Mesodermal cell (in vitro differentiated cells): ENCODE results near the gene RFX1. TPM values are rescaled to one million over a fixed set of nuclear protein-coding genes. Genes with fewer than 3 reads are reported as not detected.
A peak's percentile ranks its signal among the peaks of the same experiment; 100 is the strongest.
"Not testable (repeated sequence)": the region's sequence is repeated elsewhere in the genome, so short reads cannot be mapped to it uniquely, and the experiment has no call there.

Experiments
- H3K27ac ChIP-seq: 2 replicates; pipeline ENCODE4 v1.7.0; 2013; ENCODE audit warnings: mild to moderate bottlenecking, low read depth, low read length, moderate library complexity; ENCODE audit not compliant: severe bottlenecking
- H3K36me3 ChIP-seq: 2 replicates; pipeline ENCODE4 v1.7.1; 2013; ENCODE audit warnings: mild to moderate bottlenecking, low read length, moderate library complexity; ENCODE audit not compliant: control insufficient read depth, insufficient read depth
- H3K4me1 ChIP-seq: one replicate; pipeline ENCODE4 v1.7.1; 2013; ENCODE audit warnings: mild to moderate bottlenecking, low read length; ENCODE audit not compliant: insufficient read depth, control insufficient read depth, poor library complexity, severe bottlenecking
- H3K4me3 ChIP-seq: 2 replicates; pipeline ENCODE4 v1.7.0; 2013; ENCODE audit warnings: low read length, control low read depth, mild to moderate bottlenecking; ENCODE audit not compliant: insufficient read depth, poor library complexity, severe bottlenecking; ENCODE audit errors: extremely low read depth
- H3K9me3 ChIP-seq: 2 replicates; pipeline ENCODE4 v1.7.1; 2013; ENCODE audit warnings: mild to moderate bottlenecking, low read length, moderate library complexity; ENCODE audit not compliant: control insufficient read depth
- WGBS, 2 experiments: methylation state at CpG; one replicate each; pipeline ENCODE4 v1.1.5; 2013; ENCODE audit warnings: missing lambda C conversion rate in 2 of 2; ENCODE audit not compliant: insufficient coverage in 2 of 2; 5-methylcytosine and 5-hydroxymethylcytosine counted together
- polyA plus RNA-seq, 2 experiments: library from polyadenylated mRNA; stranded (reverse); fragments of 50-300 nt; gene quantifications; one replicate each; pipeline ENCODE4 v1.2.3, GENCODE V29; 2013

RFX1 gene
- 12.8 TPM for polyA plus RNA-seq (2013, experiment 1 of 2)
- polyA plus RNA-seq (2013, experiment 2 of 2): 10.3 TPM

DNA sequence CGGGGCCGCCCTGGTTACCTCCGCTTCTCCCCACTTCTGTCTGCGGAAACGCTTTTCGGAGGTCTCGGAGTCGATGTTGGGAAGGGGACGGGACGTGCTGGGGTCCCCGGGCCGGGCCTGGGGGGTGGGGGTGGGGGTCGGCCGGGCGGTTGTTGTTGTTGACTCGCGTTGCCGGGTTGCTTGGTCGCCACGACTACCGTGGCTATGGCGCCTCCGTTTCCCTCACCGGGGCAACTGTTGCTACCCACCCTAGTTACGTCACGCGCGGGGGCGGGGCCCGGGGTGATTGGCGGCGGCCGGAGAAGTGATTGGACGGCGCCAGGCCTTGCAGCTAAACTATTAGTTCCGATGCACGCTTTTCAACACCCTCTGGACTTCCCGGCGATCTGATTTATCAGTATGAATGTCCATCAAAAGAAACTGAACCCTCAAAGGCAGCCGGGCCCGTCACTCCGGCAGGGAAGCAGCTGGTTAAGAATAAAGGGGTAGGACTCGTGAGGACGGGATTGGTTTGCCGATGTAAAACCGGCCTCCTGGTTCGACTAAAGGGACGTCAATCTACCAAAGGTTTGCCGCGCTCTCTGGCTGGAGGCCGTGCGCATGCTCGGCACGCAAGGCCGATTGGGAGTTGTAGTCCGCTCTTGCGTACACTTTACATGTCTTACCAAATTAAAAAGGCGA, at the start of gene RFX1:
Gene RFX1, minus strand, starts transcription at position 236 of the 681 bp plus-strand sequence. CDS start 12,477 bp downstream, outside the sequence.
- peak within 1 kb of the TSS; percentile 100 for H3K27ac ChIP-seq
- WGBS, 2 experiments: 0% methylated on average over 36 to 42 of the region's 58 CpGs
- peak within 1 kb of the TSS; percentile 63 for H3K4me3 ChIP-seq

DNA sequence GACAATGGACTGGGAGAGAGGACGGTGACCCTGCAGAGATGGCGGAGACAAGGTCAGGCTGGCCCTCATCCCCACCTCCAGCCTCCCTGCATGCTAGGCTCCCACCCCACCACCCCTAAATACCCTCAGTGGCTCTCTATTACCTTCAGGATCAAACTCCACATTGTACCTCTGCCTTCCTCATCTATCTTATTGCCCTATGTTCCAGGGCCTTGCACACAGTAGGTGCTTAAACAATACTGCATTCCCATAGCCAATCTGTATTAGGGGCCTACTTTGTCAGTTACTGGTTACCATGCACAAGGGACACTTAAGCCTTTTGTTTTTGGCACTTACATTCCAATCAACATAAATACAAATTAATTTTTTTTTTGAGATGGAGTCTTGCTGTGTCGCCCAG, 49.3 kb upstream of the RFX1 start:
- Histone ChIP-seq H3K9me3 (no peaks in the 10 kb centered on the region), H3K27ac (no peak overlapping the region), H3K4me1 (peaks cover 7% of the 10 kb centered on the region), H3K4me3 (no peak overlapping the region), H3K36me3 (peaks cover 9% of the 10 kb centered on the region)
- 88 to 89% methylated on average over 3 of the region's 3 CpGs for WGBS, 2 experiments

More for the DNA sequence above, at the start of gene RFX1:
- no peaks in the 10 kb centered on the region for H3K9me3 ChIP-seq
- no peaks in the 10 kb centered on the region for H3K4me1 ChIP-seq
- no peaks in the 10 kb centered on the region for H3K36me3 ChIP-seq

DNA sequence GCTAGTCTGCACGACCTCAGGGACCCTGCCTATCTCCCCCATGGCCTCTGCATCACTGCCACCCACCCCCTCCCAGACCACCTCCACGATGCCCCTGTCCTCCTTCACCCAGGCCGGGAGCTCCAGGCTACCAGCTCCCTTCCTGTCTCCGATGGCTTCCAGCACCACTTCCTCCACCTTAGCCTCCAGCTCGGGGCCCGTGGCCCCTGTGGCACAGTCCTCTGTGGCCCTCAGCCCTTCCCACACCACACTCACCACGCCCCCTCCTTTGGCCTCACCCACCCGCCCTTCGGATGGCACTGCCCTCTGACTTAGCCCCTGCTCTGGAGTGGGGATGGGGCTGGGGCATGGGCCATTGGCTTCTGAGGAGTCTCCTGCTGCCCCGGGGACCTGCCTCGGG, 48.6 kb upstream of the RFX1 start:
- peaks cover 7% of the 10 kb centered on the region for H3K4me1 ChIP-seq
- no peak overlapping the region for H3K4me3 ChIP-seq
- H3K9me3 ChIP-seq: no peaks in the 10 kb centered on the region
- WGBS, 2 experiments: 83 to 93% methylated on average over 7 to 9 of the region's 11 CpGs
- H3K36me3 ChIP-seq: peaks cover 9% of the 10 kb centered on the region
- no peak overlapping the region for H3K27ac ChIP-seq

DNA sequence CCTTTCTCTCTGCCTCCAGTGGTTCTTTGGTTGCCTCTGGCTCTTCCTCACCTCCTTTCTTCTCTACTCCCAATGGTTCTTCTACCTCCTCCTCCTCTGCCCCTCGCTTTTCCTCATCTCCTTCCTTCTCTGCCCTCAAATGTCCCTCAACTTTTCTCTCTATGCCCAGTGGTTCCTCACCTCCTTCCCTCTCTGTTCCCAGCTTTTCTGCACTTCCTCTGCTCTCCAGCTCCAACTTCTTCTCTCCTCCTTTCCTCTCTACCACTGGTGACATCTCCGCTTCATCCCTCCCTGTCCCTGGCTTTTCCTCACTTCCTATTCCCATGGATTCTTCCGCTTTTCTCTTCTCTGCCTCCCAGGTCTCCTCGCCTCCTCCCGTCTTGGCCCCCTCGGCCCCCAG, 48.0 kb upstream of the RFX1 start:
- Histone ChIP-seq H3K27ac (no peak overlapping the region), H3K36me3 (peaks cover 10% of the 10 kb centered on the region), H3K9me3 (no peaks in the 10 kb centered on the region), H3K4me1 (peaks cover 7% of the 10 kb centered on the region), H3K4me3 (no peak overlapping the region)
- WGBS, 2 experiments: 90 to 94% methylated on average over 6 of the region's 6 CpGs

DNA sequence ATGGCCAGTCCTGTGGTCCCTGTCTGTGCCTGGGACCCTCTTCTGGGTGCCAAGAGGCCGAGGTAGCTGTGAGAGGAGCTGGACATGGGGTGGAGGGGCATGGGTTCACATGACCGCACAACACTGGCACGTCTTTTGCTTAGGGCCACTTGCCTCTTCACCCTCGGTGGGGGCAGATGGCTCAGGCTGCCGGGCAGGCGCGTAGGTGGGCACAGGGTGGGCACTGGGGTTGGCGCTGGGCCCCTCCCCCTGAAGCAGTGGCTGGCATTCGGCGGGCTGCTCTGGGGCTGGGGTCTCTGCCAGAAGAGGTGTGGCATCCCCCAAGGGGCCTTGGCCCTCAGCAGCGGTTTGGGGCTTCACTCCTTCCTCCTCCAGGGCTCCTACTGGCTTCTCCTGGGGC, 47.4 kb upstream of the RFX1 start:
- H3K36me3 ChIP-seq: peaks cover 16% of the 10 kb centered on the region

DNA sequence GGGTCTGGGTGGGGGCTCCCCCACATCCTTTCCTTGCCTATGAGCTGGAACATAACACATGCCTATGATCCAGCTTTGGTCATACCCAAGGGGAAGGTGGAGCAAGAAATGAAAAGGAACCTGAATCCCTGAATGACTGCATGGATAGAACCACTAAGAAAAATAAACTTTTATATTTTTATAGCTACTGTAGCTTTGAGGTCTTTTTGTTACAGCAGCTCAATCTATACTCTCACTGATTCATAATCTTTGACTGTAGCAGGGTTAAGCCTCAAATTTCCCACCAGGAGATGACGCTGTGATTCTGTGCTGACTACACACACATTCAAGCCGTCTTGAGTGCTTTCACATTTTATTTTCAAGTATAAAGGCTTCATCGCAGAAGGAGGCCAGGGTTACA, 46.9 kb upstream of the RFX1 start:
- no peak overlapping the region for H3K4me3 ChIP-seq
- H3K4me1 ChIP-seq: peaks cover 4% of the 10 kb centered on the region
- H3K9me3 ChIP-seq: peaks cover 6% of the 10 kb centered on the region
- H3K36me3 ChIP-seq: peaks cover 20% of the 10 kb centered on the region
- 93 to 96% methylated on average over 2 to 3 of the region's 3 CpGs for WGBS, 2 experiments
- H3K27ac ChIP-seq: no peak overlapping the region

More for the DNA sequence above, 47.4 kb upstream of the RFX1 start:
- H3K27ac ChIP-seq: no peak overlapping the region
- WGBS, 2 experiments: 96% methylated on average over 11 of the region's 11 CpGs
- H3K9me3 ChIP-seq: peaks cover 3% of the 10 kb centered on the region
- no peak overlapping the region for H3K4me3 ChIP-seq
- H3K4me1 ChIP-seq: peaks cover 7% of the 10 kb centered on the region

DNA sequence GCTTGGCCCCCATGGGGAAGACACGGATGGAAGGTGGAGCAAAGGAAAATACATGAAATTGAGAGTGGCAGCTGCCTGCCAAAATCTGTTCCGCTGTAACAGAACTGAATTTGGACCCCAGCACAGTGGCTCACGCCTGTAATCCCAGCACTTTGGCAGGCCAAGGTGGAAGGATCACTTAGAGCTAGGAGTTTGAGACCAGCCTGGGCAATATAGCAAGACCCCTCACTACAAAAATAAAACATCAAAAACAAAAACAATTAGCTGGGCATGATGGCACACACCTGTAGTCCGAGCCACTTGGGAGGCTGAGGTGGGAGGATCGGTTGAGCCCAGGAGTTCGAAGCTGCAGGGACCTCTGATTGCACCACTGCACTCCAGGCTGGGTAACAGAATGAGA, 46.4 kb upstream of the RFX1 start:
- Histone ChIP-seq H3K4me1 (no peaks in the 10 kb centered on the region), H3K9me3 (peaks cover 6% of the 10 kb centered on the region), H3K36me3 (peaks cover 20% of the 10 kb centered on the region), H3K4me3 (no peak overlapping the region), H3K27ac (no peak overlapping the region)
- WGBS, 2 experiments: 89 to 94% methylated on average over 2 to 6 of the region's 6 CpGs

DNA sequence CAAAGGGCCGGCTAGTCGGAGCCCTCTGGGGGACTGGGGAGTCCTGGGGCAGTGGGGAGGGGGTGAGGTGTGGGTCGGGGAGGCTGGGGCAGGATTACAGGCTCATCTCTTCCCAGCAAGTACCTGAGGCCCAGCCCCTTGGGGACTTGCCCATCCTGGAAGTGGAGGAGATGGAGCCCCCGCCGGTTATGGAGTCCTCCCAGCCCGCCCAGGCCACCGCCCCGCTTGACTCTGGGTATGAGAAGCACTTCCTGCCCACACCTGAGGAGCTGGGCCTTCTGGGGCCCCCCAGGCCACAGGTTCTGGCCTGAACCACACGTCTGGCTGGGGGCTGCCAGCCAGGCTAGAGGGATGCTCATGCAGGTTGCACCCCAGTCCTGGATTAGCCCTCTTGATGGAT, 45.9 kb upstream of the RFX1 start:
- no peak overlapping the region for H3K4me3 ChIP-seq
- peaks cover 6% of the 10 kb centered on the region for H3K9me3 ChIP-seq
- no peaks in the 10 kb centered on the region for H3K4me1 ChIP-seq
- no peak overlapping the region for H3K27ac ChIP-seq
- peaks cover 20% of the 10 kb centered on the region for H3K36me3 ChIP-seq
- WGBS, 2 experiments: 81 to 92% methylated on average over 6 to 7 of the region's 9 CpGs

DNA sequence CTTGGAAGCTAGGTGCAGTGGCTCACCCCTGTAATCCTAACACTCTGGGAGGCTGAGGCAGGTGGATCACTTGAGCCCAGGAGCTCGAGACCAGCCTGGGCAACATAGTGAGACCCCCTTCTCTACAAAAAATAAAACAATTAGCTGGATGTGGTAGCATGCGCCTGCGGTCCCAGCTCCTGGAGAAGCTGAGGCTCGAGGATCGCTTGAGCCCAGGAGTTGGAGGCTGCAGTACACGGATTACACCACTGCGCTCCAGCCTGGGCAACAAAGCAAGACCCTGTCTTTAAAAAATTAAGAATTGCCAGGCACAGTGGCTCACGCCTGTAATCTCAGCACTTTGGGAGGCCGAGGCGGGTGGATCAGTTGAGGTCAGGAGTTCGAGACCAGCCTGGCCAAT, 44.8 kb upstream of the RFX1 start:
- H3K9me3 ChIP-seq, H3K27ac ChIP-seq, H3K4me3 ChIP-seq, H3K4me1 ChIP-seq: not testable (repeated sequence)
- H3K36me3 ChIP-seq: peaks cover 20% of the 10 kb centered on the region
- 88 to 99% methylated on average over 8 to 9 of the region's 11 CpGs for WGBS, 2 experiments

DNA sequence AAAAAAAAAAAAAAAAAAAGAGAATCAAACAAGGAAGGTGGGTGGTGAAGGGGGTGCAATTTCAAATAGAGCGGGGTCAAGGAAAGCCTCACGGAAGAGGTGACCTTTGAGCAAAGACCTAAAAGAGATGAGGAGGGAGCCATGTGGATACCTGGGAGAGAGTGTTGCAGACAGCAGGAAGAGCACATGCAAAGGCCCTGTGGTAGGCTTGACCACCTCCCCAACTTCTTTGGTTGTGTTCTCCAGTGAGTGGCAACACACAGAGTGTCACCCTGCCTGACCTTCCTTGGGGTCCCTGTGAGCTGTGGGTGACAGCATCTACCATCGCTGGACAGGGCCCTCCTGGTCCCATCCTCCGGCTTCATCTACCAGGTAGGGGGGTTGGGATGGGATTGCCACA, 44.4 kb upstream of the RFX1 start:
- no peak overlapping the region for H3K4me3 ChIP-seq
- H3K9me3 ChIP-seq: peaks cover 6% of the 10 kb centered on the region
- H3K27ac ChIP-seq: no peak overlapping the region
- peaks cover 20% of the 10 kb centered on the region for H3K36me3 ChIP-seq
- 94 to 98% methylated on average over 3 to 4 of the region's 4 CpGs for WGBS, 2 experiments
- no peaks in the 10 kb centered on the region for H3K4me1 ChIP-seq

DNA sequence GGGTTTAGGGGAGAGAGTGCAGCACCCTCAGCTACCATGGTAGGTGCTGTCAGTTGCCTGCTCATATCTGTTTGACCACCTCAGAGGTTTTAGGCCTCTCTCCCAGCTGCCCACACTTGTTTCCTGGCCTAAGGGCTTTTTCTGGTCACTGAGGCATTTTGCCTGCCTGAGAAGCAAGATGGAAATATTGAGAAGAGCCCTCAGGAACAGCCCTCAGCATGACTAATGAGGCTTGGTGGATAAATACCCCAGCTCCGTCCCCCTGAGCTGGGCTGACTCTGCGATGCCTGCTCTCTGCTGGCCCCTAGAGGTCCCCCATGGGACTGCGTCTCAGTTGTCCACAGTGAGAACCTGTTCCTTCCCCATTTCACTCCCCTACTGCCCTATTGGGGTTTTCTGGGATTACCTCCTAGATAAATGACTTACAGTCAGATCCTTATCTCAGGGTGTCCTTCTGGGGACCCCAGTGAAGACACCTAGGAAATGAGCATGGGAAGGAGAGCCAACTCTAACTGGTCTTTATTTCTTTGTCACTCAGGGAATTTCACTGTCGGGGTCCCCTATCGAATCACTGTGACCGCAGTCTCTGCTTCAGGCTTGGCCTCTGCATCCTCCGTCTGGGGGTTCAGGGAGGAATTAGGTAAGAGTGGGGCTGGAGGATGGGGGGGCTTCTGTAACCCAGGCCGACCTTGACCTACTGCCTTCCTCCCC, 42.5 kb upstream of the RFX1 start:
- Histone ChIP-seq H3K36me3 (peaks cover 20% of the 10 kb centered on the region), H3K4me3 (no peak overlapping the region), H3K9me3 (peaks cover 6% of the 10 kb centered on the region), H3K27ac (no peak overlapping the region), H3K4me1 (no peaks in the 10 kb centered on the region)
- 45 to 70% methylated on average over 2 to 4 of the region's 8 CpGs for WGBS, 2 experiments
